K562 (cell line): ENCODE results near the gene GLIPR2. TPM values are rescaled to one million over a fixed set of nuclear protein-coding genes. Genes with fewer than 3 reads are reported as not detected.

Experiments used
- ATAC-seq: fragments of 200-7000 bp; cut with Tn5 transposase; 3 replicates; pipeline ENCODE4 v1.9.1; 2020; ENCODE audit warnings: moderate library complexity
- BruUV-seq: library from RNA; stranded (reverse); fragments of 400-500 nt; replicated peaks from 2 replicates; lab custom pipeline; 2021; lab: Mats Ljungman, UMichigan
- CTCF ChIA-PET: fragments of 300-600 bp; formaldehyde crosslinking; extraction: SDS; loops from one replicate; lab custom pipeline; 2021; ENCODE audit warnings: low intra/inter-chr PET ratio; lab: Yijun Ruan, JAX
- POLR2A ChIA-PET: fragments of 300-600, 350-650 bp; sonication (Branson Sonifier 250); formaldehyde crosslinking; extraction: SDS; loops from one replicate; lab custom pipeline; 2021; ENCODE audit warnings: antibody characterized with exemption, inconsistent platforms; lab: Yijun Ruan, JAX
- DNase-seq, 4 experiments: peaks; one replicate each; pipeline versions ENCODE4 v3.0.0 to v3.0.0-alpha.2; 2011 to 2018; ENCODE audit warnings: low spot score in 3 of 4, mixed read lengths in 3 of 4; ENCODE audit errors: extremely low read depth in 1 of 4
- FAIRE-seq: peaks from 2 replicates; lab custom pipeline; 2011; peaks lifted over from hg19 to GRCh38; lab: Jason Lieb, UNC
- H2AFZ ChIP-seq: 2 replicates; pipeline ENCODE4 v1.6.0; 2011; ENCODE audit warnings: low read depth, low read length, control low read depth, inconsistent platforms
- H3K27ac ChIP-seq: fragments of 200-600 bp; 3 replicates; pipeline ENCODE4 v1.8.0; 2011; ENCODE audit warnings: low read depth, mild to moderate bottlenecking, control low read depth, inconsistent platforms, low read length, moderate library complexity, mixed read lengths; ENCODE audit errors: extremely low read depth
- H3K27me3 ChIP-seq, 2 experiments: fragments of 300-600 bp in 1 of 2; 2 replicates in 1 of 2; 3 replicates in 1 of 2; pipeline versions ENCODE4 v1.6.0 to v1.8.0; 2011; ENCODE audit warnings: inconsistent platforms in 2 of 2, low read length in 2 of 2, mild to moderate bottlenecking in 1 of 2, mixed read lengths in 1 of 2, moderate library complexity in 1 of 2; ENCODE audit not compliant: control insufficient read depth in 2 of 2, insufficient read depth in 2 of 2
- H3K36me3 ChIP-seq: fragments of 300-600 bp; 3 replicates; pipeline ENCODE4 v1.8.0; 2011; ENCODE audit warnings: mild to moderate bottlenecking, low read length, inconsistent platforms; ENCODE audit not compliant: control insufficient read depth, insufficient read depth
- H3K4me1 ChIP-seq, 2 experiments: fragments of 200-600 bp in 1 of 2; replicated peaks in 1 of 2; 2 replicates in 1 of 2; 3 replicates in 1 of 2; pipeline versions ENCODE4 v1.5.1 to v1.8.0; 2011; ENCODE audit warnings: inconsistent platforms in 2 of 2, low read length in 2 of 2, mild to moderate bottlenecking in 1 of 2, mixed read lengths in 1 of 2, moderate library complexity in 1 of 2; ENCODE audit not compliant: control insufficient read depth in 2 of 2, insufficient read depth in 2 of 2
- H3K4me2 ChIP-seq: 2 replicates; pipeline ENCODE4 v1.6.1; 2011; ENCODE audit warnings: low read length, control low read depth, inconsistent platforms, mixed read lengths; ENCODE audit not compliant: insufficient read depth
- H3K4me3 ChIP-seq: fragments of 200-600 bp; sonication (generic), shearing (Covaris generic); 2 replicates; pipeline ENCODE4 v1.5.1; 2016; ENCODE audit warnings: control low read depth, inconsistent platforms
- H3K79me2 ChIP-seq: fragments of 200-600 bp; 3 replicates; pipeline ENCODE4 v1.8.0; 2011; ENCODE audit warnings: low read length, inconsistent platforms; ENCODE audit not compliant: control insufficient read depth, insufficient read depth
- H3K9ac ChIP-seq, 2 experiments: 2 replicates each; pipeline versions ENCODE4 v1.6.0 to v1.6.1; 2011; ENCODE audit warnings: low read depth in 2 of 2, low read length in 2 of 2, control low read depth in 1 of 2, inconsistent platforms in 1 of 2, mild to moderate bottlenecking in 1 of 2, mixed read lengths in 1 of 2; ENCODE audit not compliant: insufficient read depth in 1 of 2
- H3K9me1 ChIP-seq: one replicate; pipeline ENCODE4 v1.6.0; 2011; ENCODE audit warnings: inconsistent platforms, mild to moderate bottlenecking, low read length, moderate library complexity; ENCODE audit not compliant: control insufficient read depth, insufficient read depth
- H3K9me3 ChIP-seq: replicated peaks from 2 replicates; pipeline ENCODE4 v1.5.1; 2011; ENCODE audit warnings: low read depth, low read length, inconsistent platforms; ENCODE audit not compliant: control insufficient read depth, insufficient read depth
- H4K20me1 ChIP-seq: replicated peaks from 2 replicates; pipeline ENCODE4 v1.6.1; 2011; ENCODE audit warnings: low read length, inconsistent platforms, mixed read lengths; ENCODE audit not compliant: control insufficient read depth, insufficient read depth
- BMI1 ChIP-seq: fragments of 150-350 bp; IDR thresholded peaks from 2 replicates; pipeline ENCODE4 v1.6.1; 2014; ENCODE audit warnings: low read length
- CAMTA2 ChIP-seq: fragments of 250-450 bp; sonication (Bioruptor Pico); conservative IDR thresholded peaks from 2 replicates; pipeline ENCODE4 v1.5.1; 2022
- COPS2 ChIP-seq: fragments of 450-650 bp; conservative IDR thresholded peaks from 2 replicates; pipeline ENCODE4 v1.6.1; 2016; ENCODE audit warnings: mild to moderate bottlenecking, moderate library complexity
- CSDE1 ChIP-seq, 2 experiments: fragments of 450-650 bp; IDR thresholded peaks; 2 replicates each; pipeline ENCODE4 v1.6.1; 2016; ENCODE audit warnings: mild to moderate bottlenecking in 1 of 2
- GTF3C2 ChIP-seq: IDR thresholded peaks from 3 replicates; pipeline ENCODE4 v1.6.1; 2011; ENCODE audit warnings: borderline replicate concordance, mild to moderate bottlenecking, moderate library complexity; ENCODE audit not compliant: insufficient read length; ENCODE audit errors: extremely low read depth
- MTA3 ChIP-seq: fragments of 450-650 bp; formaldehyde crosslinking; IDR thresholded peaks from 2 replicates; pipeline ENCODE4 v1.6.1; 2017; ENCODE audit warnings: mild to moderate bottlenecking, borderline replicate concordance
- NR1H2 ChIP-seq: sonication (generic); formaldehyde crosslinking; IDR thresholded peaks from 2 replicates; pipeline ENCODE4 v1.4.0; 2020; ENCODE audit warnings: mild to moderate bottlenecking, missing genetic modification reagents
- THAP7 ChIP-seq: fragments of 250-450 bp; sonication (Bioruptor Pico); IDR thresholded peaks from 2 replicates; pipeline ENCODE4 v1.5.0; 2021
- TRIM28 ChIP-seq: fragments of 450-650 bp; IDR thresholded peaks from 2 replicates; pipeline ENCODE4 v1.6.1; 2017
- ZNF134 ChIP-seq: fragments of 250-450 bp; sonication (Bioruptor Pico); conservative IDR thresholded peaks from 2 replicates; pipeline ENCODE4 v1.4.0; 2020
- ZNF146 ChIP-seq: IDR thresholded peaks from one replicate; pipeline ENCODE4 v1.6.1; 2018; ENCODE audit warnings: missing compliant biosample characterization; ENCODE audit not compliant: unreplicated experiment
- ZNF277 ChIP-seq: fragments of 250-450 bp; sonication (Bioruptor Pico); IDR thresholded peaks from 2 replicates; pipeline ENCODE4 v1.8.0; 2022; ENCODE audit warnings: inconsistent platforms, mild to moderate bottlenecking, moderate library complexity, borderline replicate concordance
- ZNF324 ChIP-seq: fragments of 250-450 bp; sonication (Bioruptor Pico); IDR thresholded peaks from 2 replicates; pipeline ENCODE4 v1.4.0; 2020; ENCODE audit warnings: mild to moderate bottlenecking
- ZSCAN32 ChIP-seq: fragments of 450-650 bp; formaldehyde crosslinking; IDR thresholded peaks from 2 replicates; pipeline ENCODE4 v1.4.0; 2020; ENCODE audit warnings: mild to moderate bottlenecking, moderate library complexity
- WGBS: fragments of 100-300 bp; shearing (Covaris generic); methylation state at CpG from one replicate; pipeline ENCODE4 v1.1.6; 2016; ENCODE audit warnings: low coverage, mixed read lengths; ENCODE audit not compliant: insufficient coverage; ENCODE audit errors: missing lambda C conversion rate; 5-methylcytosine and 5-hydroxymethylcytosine counted together
- in situ Hi-C: fragments of 300-500 bp; cut with MboI; formaldehyde crosslinking; loops from 4 replicates; pipeline ENCODE4 v1.15.0; 2018; ENCODE audit warnings: inconsistent platforms, mixed read lengths
- intact Hi-C: fragments of 100-400 bp; cut with micrococcal nuclease; formaldehyde crosslinking; loops from 2 replicates; pipeline ENCODE4 v1.14.2; 2022
- polyA plus RNA-seq, 8 experiments: library from polyadenylated mRNA; depleted of rRNA in 4 of 8; stranded (reverse) in 5 of 8; unstranded in 3 of 8; fragments of >200 nt; fragmentation: Nextera tagmentation in 2 of 8; fragmentation: Illumina TruSeq in 1 of 8; extraction: Ambion mirVana in 2 of 8; extraction: Trizol in 1 of 8; gene quantifications; 2 replicates each; pipeline versions ENCODE4 v1.2.1 to v1.2.3, GENCODE V29; 2011 to 2014; ENCODE audit warnings: inconsistent platforms in 1 of 8, missing spikeins in 1 of 8
- total RNA-seq, 7 experiments: library from RNA; depleted of rRNA in 6 of 7; stranded (reverse); fragments of >200 nt in 6 of 7; fragmentation: Illumina TruSeq in 2 of 7; extraction: Trizol in 2 of 7; gene quantifications; 2 replicates each; pipeline versions ENCODE4 v1.2.1 to v1.2.3, GENCODE V29; 2011 to 2021; ENCODE audit warnings: low replicate concordance in 1 of 7
- TF ChIP-seq, protein P1 (sequence below): fragments of 450-650 bp; formaldehyde crosslinking; IDR thresholded peaks from 2 replicates; pipeline ENCODE4 v1.4.0; 2020; ENCODE audit warnings: mild to moderate bottlenecking, moderate library complexity
- TF ChIP-seq, protein P2 (sequence below): fragments of 250-450 bp; sonication (Bioruptor Pico); IDR thresholded peaks from 2 replicates; pipeline ENCODE4 v1.9.0; 2021; ENCODE audit warnings: mild to moderate bottlenecking

GLIPR2 gene
- total and polyA plus RNA-seq, 9 of the 15 experiments (the other 6 are each of a cell fraction or from before 2014, with no cell fraction given), result 1.4 to 8.8 (median 2.9) TPM

DNA sequence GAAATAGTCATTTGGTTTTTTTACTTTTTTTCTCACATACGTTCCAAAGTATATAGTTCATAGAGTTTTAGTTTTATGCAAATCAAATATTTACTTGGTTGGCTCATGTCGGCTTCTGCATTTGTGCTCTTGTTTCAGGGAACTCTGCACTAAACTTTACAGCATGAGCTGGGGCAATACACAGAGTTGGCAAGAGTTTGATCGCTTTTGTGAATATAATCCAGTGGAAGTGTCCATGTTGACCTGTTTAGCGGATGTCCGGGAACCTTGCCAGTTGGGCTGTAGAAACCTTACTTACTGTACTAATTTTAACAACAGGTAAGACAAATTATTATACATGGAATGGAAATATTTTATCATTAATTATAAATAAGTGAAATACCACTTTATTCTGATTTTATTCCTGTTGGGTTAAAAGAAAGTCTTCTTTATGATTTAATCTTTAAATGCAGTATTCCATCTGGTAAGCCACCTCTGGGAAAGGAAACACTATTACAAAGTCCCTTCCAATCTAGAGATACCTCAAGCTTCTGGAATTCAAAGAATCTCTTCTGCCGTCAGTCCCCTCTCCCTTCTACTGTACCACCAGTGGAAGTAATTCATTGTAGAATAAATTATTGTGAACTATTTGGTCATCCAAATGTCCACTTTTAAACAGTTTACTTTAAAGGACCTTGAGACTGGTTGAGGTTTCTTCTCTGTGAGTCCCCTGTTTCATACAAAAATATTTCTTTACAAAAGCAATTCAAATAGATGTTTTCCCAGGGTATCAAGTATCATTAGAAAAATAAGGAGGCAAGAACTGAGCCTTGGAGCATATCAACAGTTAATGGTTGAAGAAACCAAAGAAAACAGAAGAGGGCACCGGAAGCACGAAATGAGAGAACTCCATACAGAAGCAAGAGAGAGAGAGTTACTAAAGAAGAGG lies 45.2 kb upstream of the GLIPR2 start:
- Histone ChIP-seq H3K9me3 (no peaks in the 10 kb centered on the region), H3K4me2 (no peak overlapping the region)
- TF ChIP-seq ZNF146 (CRISPR knock-in tag) (no peak), ZSCAN32 (CRISPR knock-in tag) (no peak), BMI1 (no peak), GTF3C2 (no peak), ZNF324 (no peak), ZNF134 (CRISPR knock-in tag) (no peak), TRIM28 (no peak), ZNF277 (no peak), COPS2 (no peak), CAMTA2 (no peak), MTA3 (no peak), CSDE1 (IDR thresholded peaks at IDR 0.05) (no peak), NR1H2 (CRISPR knock-in tag) (no peak), THAP7 (CRISPR knock-in tag) (no peak)
- TF ChIP-seq, protein P1, sequence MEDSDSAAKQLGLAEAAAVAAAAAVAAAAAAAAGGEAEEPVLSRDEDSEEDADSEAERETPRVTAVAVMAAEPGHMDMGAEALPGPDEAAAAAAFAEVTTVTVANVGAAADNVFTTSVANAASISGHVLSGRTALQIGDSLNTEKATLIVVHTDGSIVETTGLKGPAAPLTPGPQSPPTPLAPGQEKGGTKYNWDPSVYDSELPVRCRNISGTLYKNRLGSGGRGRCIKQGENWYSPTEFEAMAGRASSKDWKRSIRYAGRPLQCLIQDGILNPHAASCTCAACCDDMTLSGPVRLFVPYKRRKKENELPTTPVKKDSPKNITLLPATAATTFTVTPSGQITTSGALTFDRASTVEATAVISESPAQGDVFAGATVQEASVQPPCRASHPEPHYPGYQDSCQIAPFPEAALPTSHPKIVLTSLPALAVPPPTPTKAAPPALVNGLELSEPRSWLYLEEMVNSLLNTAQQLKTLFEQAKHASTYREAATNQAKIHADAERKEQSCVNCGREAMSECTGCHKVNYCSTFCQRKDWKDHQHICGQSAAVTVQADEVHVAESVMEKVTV (CRISPR knock-in tag), result no peak
- TF ChIP-seq, protein P2, sequence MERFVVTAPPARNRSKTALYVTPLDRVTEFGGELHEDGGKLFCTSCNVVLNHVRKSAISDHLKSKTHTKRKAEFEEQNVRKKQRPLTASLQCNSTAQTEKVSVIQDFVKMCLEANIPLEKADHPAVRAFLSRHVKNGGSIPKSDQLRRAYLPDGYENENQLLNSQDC (CRISPR knock-in tag), result no peak

More for the DNA sequence above, 45.2 kb upstream of the GLIPR2 start:
- intact Hi-C loops, result no loop called here
- Histone ChIP-seq H3K36me3 (no peaks in the 10 kb centered on the region), H3K27me3 (no peaks in the 10 kb centered on the region), H3K4me3 (no peak overlapping the region), H3K9ac (no peak overlapping the region), H4K20me1 (no peaks in the 10 kb centered on the region), H2AFZ (no peak overlapping the region), H3K79me2 (no peaks in the 10 kb centered on the region), H3K9me1 (no peaks in the 10 kb centered on the region), H3K4me1 (no peaks in the 10 kb centered on the region), H3K27ac (no peak overlapping the region)
- BruUV-seq, result no TSS peak
- CTCF ChIA-PET, result no interaction called here
- no peak for DNase-seq
- 7% methylated on average over 8 of the region's 8 CpGs for WGBS
- POLR2A ChIA-PET, result no interaction called here
- in situ Hi-C loops, result no loop called here
- FAIRE-seq, result no peak
- no peak for ATAC-seq
